ENCODE data around the gene CA5B. TPM values are rescaled to one million over a fixed set of nuclear protein-coding genes. Genes with fewer than 3 reads are reported as not detected.
"Not testable (repeated sequence)": the region's sequence is repeated elsewhere in the genome, so short reads cannot be mapped to it uniquely, and the experiment has no call there.

CA5B gene, protein sequence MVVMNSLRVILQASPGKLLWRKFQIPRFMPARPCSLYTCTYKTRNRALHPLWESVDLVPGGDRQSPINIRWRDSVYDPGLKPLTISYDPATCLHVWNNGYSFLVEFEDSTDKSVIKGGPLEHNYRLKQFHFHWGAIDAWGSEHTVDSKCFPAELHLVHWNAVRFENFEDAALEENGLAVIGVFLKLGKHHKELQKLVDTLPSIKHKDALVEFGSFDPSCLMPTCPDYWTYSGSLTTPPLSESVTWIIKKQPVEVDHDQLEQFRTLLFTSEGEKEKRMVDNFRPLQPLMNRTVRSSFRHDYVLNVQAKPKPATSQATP
- 35.9 TPM for total RNA-seq

DNA sequence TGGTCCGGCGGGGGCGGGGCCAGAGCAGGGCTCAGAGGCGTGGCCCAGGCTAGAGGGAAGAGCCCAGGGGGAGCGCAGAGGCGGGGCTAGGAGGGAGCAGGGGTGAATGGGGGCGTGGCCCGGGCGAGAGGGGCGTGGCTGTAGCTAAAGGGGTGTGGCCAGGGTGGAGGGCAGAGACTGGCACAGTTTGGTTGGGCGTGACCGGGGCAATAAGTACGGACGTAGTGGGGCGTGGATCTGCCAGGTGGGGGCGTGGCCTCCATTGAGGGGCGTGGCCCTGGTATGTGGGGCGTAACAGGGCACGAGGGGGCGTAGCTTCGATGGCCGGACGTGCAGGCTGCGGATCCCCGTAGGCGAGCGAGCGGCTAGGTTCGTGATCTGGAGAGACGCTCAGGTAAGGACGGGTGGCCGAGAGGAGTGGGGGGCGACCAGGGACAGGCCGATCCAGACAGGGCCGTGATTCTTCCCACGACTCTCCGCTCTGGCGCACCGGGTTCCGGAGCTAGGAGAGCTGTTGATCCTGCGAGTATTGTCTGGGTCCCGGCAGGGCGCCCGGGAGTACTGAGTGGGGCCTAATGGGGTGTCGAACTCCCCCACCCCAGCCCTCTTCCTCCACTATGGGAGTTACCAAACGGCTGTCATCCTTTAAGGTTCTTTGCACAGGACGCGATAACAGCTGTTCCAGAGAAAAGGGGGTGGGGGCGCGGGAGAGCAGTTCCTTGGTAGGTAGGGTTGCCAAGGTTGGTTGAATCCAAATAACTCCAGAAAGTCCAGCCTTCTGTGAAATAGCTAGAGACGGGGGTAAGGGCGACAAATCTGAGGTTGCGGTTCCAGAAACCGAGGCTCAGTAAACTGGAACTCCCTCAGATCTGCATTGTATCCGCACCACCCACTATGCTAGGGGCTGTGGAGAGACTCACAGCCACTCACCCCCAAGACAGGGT lies at the start of gene CA5B:
Gene CA5B (plus strand): TSS at position 312 of the 944 bp plus-strand sequence. CDS start 11,754 bp downstream, outside the sequence.
- intact Hi-C loops (cut with DNase I): no loop called here
- ATAC-seq (peak; percentile 99), DNase-seq (ENCODE audit: low spot score) (peak; percentile 97)

DNA sequence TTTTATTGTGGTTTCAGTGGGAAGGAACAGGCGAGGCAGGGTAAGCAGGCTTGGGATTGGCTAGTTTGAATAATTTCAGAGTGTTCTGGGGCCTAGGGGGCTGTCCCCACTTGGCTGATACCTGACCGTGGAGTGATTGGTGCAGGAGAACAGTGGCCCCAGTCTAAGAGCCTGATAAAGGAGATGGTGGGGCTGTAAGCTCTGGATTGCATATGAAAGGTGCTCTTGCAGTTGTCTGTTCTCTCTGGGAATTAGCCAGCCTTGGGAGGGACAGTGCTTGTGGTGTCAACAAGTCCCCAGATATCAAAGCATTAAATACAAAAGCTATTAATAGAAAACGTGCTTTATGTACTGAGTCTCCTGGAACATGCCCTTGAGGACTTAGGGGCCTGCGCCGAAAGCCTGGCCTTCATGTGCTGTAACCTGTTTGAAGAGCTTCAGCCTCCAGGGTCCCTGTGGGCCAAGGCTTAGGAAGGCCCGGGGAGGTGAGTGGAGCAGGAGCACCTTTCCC lies 43.1 kb upstream of the CA5B start:
- intact Hi-C loops (cut with DNase I): loop anchor here (10.0 kb wide), 1 partner anchor 780 kb away; no protein-coding TSS in a partner anchor
- DNase-seq (ENCODE audit: low spot score) (no peak), ATAC-seq (no peak)

DNA sequence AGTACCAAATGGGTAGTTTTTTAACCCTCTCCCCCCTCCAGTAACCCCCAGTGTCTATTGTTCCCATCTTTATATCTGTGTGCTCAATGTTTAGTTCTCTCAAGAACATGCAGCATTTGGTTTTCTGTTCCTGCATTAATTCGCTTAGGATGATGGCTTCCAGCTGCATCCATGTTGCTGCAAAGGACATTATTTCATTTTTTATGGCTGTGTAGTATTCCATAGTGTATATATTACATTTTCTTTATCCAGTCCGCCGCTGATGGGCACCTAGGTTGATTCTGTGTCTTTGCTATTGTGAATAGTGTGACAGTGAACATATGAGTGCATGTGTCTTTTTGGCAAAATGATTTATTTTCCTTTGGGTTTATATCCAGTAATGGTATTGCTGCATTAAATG lies 41.6 kb upstream of the CA5B start:
- DNase-seq (ENCODE audit: low spot score) (no peak), ATAC-seq (no peak)
- intact Hi-C loops (cut with DNase I): loop anchor here (10.0 kb wide), 1 partner anchor 782 kb away; no protein-coding TSS in a partner anchor

DNA sequence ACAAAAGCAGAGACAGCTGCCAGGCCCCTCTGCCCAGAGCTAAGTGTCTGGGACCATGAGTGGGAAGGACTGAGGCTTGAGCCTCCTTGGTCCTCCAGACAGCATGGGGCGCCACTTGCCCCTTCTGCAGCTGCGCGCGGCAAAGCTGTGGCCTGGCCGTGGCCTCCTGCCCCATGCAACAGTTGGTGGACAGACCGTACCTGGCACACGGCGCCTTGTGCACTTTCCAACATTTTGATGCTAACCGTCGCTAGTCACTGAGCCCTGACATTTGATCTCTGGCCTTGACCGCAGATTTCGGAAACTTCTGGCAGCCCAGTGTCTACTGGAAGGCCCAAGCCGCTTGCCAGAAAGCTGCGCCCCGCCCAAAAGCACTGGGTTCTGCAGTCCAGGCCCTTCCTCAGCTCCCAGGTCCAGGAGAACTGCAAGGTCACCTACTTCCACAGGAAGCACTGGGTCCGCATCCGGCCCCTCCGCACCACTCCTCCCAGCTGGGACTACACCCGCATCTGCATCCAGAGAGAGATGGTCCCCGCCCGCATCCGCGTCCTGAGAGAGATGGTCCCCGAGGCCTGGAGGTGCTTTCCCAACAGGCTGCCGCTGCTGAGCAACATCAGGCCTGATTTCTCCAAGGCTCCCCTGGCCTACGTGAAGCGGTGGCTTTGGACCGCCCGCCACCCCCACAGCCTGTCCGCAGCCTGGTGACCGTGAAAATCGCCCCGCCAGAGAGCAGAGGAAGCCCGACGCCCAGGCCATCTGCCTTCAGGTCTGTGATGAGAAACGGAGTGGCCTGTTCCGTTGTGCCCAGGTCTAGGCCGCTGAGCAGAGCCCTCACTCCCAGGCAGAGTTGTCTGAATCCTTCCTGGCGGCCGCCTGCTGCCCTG lies 35.3 kb upstream of the CA5B start:
- intact Hi-C loops (cut with DNase I): no loop called here
- DNase-seq (ENCODE audit: low spot score): no peak
- no peak for ATAC-seq

DNA sequence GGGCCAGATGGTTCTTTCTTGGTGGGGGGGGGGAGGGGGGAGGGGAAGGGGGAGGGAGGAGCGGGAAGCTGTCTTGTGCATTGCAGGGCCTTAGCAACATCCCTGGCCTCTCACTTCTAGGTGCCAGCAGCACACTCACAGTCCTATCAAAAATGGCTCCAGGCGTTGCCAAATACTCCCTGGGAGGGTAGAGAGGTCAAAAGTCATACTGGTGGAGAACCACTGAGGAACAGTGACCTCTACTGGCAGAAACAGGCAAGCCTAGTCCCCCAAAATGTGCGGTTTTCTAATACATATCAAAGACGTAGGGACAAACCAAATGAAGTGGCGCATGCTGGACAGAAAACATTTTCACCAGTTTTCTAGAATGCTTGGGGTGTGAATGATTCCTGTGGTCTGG lies 34.3 kb upstream of the CA5B start:
- DNase-seq (ENCODE audit: low spot score); ATAC-seq; intact Hi-C loops (cut with DNase I): not testable (repeated sequence)

DNA sequence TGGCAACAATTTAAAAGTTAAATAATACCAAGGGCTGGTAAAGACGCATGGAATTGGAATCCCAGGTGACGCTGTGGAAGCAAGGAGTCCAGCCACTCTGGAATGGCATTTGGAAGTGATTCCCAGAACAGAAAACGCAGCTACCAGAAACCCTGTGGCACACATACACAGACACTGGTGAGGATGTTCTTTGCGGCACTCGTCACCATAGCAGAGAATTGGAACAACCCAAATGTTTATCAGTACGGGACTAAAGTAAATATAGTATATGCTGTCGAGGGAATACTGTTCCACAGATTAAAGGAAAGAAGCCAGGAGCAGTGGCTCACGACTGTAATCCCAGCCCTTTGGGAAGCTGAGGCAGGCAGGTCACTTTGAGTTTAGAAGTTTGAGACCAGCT lies 33.8 kb upstream of the CA5B start:
- DNase-seq (ENCODE audit: low spot score); ATAC-seq; intact Hi-C loops (cut with DNase I): not testable (repeated sequence)

DNA sequence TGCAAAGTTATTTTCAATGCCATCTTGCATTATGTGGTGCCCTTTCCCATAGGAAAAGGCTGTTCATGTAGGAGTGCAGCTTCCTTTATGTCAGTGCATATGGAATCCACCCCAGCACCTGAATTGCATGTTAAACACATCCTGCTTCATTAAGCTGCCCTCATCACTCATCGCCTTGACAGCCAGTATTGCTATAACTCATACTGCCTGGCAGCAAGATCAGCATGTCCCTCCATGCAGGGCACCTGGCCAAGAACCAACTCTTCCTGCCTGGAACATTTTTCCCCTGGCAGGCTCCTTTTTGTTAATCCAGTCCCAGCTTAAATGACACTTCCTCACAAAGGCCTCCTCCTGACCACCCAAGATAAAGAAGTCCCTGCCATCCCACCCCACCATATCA lies 23.5 kb upstream of the CA5B start:
- ATAC-seq: no peak
- intact Hi-C loops (cut with DNase I): no loop called here
- no peak for DNase-seq (ENCODE audit: low spot score)

DNA sequence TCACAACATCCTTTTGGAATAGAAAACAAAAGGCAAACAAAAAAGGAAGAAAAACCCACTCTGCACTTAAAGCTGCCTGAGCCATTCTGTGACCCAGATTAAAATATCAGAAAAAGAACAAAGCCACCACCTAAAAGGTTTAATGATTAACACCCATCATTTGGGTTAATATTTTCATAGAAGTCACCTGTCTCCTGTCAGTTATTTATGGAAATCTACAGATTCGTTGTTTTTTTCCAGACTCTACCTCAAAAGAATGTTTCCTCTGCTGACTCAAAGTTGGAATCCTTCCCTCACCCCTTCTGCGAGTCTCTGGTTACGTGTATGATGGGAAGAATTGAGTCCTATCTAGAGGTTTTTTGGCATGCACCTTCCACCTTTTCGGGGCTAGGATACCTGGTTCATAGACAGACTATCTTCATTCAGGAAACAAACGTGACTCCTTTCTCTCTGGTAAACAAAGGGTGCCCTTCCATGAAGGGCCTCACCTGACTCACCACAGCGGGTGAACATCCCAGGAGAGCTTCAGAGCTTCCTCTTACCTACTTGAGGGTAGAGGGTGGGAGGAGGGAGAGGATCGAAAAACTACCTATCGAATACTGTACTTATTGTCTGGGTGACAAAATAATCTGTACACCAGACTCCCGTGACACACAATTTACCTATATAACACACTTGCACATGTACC lies 19.6 kb upstream of the CA5B start:
- DNase-seq (ENCODE audit: low spot score) (no peak), ATAC-seq (no peak)
- intact Hi-C loops (cut with DNase I): no loop called here

DNA sequence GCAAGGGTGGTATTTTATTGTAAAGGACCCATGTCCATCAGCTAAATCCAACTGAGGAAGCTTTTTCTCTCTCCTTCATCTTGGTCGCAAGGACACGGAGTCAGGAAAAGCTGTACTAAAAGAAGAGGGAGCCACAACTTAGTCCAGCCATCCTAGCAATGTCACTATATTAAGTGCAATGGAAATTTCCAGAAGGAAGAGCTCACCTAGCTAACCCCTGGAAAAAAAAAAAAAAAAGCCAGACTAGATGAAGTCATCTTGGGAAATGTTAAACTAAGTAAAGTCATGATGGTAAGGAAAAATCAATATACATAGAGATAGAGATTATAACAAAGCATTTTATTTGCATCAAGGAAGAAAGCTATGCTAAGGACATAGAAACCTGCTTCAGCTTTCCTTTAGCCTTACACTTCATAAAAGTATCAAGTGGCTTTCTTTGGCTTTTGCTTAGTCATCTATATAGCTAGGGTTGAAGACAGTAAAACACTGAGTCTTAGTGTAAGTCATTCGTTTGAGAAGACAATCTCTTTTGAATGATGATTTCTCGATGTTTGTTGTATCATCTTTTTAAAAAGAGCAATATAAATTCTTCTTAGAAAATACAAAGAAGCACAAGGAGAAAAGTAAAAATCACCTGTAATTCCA lies 18.6 kb upstream of the CA5B start:
- no peak for DNase-seq (ENCODE audit: low spot score)
- intact Hi-C loops (cut with DNase I): no loop called here
- no peak for ATAC-seq

DNA sequence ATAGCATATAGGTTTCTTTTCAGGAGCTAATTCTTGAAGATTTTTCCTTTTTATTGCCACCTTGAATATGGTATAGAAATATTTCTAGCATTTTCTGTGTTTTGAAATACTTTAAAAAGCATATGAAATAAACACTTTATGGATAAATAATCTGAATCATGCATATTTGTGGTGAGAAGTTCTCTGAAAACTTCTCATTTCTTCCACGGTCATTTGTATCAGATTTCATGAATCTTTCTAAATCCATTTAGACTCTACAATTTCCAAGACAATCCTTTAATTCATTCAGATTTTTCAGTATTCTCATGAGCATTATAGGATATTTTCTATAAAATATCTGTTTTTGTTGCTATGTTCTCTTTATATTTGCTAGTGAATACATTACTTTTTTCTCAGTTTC lies 16.2 kb upstream of the CA5B start:
- no peak for DNase-seq (ENCODE audit: low spot score)
- ATAC-seq: no peak
- intact Hi-C loops (cut with DNase I): no loop called here

DNA sequence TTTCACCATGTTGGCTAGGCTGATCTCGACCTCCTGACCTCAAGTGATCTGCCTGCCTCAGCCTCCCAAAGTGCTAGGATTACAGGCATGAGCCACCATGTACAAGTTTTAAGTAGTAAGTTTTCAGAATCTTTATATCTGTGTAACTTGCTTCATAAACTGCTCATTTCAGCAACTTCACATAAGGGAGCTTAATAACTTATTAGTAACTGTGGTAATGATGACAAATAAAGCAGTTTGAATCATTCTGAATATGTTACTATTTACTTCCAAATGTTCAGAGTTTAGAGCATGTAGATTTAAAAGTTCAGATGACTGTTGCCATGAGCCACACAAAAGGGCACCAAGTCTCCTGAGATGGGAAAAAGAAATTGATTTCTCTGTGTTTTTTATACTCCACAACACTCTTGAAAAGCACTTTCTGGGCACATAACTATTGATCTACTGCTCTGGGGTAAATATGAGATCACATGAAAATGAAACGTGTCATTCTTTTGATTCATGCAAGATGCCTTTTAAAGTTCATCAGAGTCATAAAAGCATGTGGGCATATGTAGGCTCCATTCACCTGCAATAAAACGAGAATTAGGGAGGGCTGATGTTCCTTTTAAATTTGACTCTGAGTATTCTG lies 14.1 kb upstream of the CA5B start:
- intact Hi-C loops (cut with DNase I): no loop called here
- no peak for ATAC-seq
- no peak for DNase-seq (ENCODE audit: low spot score)

DNA sequence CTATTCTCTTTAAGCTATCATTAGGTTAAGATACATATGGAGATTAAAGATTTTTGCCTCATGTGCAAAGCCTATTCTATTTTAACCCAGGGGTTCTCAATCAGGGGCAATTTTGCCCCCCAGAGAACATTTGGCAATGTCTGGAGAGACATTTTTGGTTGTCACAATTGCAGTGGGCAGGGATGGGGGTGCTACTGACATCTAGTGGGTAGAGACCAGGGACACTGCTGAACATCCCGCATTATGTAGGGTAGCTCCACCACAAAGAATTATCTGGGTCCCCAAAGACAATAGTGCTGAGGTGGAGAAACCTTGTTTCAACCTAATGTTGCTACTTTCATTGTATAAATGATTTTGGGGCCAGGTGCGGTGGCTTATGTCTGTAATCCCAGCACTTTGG lies 13.2 kb upstream of the CA5B start:
- no peak for ATAC-seq
- intact Hi-C loops (cut with DNase I): no loop called here
- DNase-seq (ENCODE audit: low spot score): no peak

DNA sequence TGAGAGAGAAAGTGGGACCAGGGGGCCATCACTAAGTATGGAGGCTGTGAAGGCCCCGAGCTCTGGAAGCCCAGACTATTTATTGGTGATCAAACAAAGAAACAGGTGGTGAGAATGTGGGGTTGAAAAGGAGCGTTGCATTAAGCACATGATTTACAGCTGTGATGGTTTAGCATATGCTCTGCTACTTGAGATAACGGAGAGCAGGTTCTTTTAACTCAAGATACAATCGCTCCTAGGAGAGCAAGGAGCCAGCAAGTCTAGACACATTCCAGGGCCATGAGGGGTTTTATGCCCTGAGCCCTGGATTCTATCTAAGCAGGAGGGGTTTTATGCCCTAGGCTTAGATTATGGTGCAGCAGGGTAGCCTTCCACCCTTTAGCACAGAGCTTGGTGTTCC lies 6.7 kb upstream of the CA5B start:
- intact Hi-C loops (cut with DNase I); ATAC-seq; DNase-seq (ENCODE audit: low spot score): not testable (repeated sequence)

DNA sequence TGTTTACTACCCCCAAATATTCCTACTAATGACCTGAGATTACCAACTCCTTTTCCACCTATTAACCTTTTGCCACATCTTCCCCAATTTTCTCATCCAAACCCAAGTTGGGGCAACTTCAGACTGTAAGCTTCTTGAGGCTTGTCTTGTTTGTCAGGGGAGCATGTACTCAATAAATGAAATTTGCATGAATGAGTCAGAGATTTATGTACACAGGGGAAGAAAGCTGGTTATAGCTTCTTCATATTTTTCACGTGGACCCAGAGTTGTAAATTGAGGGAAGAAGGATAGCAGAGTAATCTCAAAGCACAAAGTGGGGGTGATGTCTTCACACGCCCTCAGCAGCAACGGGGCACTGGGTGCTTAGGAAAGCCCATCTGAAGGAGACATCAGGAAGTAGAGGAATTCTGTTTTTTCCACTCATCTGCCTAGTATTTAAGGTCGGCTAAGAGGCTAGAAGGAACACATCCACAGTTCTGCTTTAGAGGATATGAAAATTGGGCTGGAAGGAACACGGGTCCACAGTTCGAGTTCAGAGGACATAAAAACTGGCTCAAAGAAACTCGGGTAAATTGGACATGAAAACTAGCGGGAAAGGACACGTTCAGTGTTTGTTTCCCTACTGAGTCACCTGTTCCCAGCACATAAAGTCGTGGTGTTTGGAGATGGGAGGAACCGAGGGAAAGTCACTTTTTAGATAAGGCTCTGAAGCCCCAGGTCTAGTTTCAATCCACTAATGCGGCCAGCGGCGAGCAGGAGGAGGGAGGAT lies 696 bp upstream of the CA5B start:
- DNase-seq (ENCODE audit: low spot score) (no peak), ATAC-seq (no peak)
- intact Hi-C loops (cut with DNase I): no loop called here

DNA sequence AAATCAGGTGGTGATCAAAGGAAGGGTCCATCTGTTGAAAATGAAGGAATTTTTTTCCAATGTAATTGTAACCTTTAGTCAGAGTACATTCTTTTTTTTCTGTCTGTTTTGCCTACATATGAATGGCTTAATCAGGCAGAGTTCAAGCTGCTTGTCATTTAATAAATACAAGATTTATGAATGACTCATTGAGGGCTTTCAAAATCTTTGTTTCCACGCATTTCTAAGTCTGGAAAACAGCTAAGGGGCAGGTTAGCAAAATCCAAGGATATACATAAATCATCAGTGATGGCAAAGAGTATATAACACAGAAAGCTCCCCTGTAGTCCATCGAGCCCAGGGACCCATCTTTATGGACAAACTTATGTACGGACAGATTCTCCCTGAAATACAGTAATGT lies 1.8 kb downstream of the CA5B start:
- DNase-seq (ENCODE audit: low spot score) (no peak), ATAC-seq (no peak)
- intact Hi-C loops (cut with DNase I): no loop called here

DNA sequence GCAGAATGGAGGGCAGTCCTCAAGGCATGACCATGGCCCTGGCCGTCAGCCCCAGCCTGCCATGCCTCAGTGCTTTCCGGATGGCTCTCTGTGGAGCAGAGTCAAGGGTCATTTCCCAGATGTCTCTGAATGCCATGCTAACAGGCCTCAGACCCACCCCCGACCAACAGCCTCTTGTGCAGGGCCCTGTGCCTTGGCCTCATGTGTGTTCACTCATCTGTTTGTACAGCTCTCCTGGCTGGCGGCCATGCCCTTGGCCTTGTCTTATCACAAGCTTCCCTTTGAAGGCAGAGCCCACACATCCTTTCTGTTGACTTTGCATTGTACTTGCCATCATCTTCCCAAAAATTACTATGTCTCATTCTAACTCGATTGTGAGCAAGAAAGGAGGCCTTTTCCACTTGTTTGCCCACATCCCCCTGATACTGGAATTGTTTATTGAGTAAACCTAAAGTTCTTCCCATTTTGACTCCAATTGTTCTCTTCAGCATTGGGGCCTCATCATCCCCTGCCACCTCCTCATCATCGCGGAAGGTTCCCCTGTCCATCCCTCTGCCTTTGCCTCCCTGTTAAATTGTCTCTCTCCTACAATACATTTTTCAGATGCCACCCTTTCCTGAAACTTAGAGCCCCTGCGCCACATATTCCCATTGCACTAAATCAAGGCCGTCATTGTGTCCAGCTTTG lies 6.3 kb downstream of the CA5B start:
- intact Hi-C loops (cut with DNase I): no loop called here
- no peak for ATAC-seq
- no peak for DNase-seq (ENCODE audit: low spot score)

All from sciatic nerve (tissue), 2 donors.